Progenitor cell of endocrine pancreas (in vitro differentiated cells): Measurements from ENCODE around the gene RAB25. TPM values are rescaled to one million over a fixed set of nuclear protein-coding genes. Genes with fewer than 3 reads are reported as not detected.

Experiments used
- DNase-seq: peaks from one replicate; pipeline ENCODE4 v3.0.0; 2021; ENCODE audit warnings: low spot score; ENCODE audit not compliant: unreplicated experiment
- H3K27ac Mint-ChIP-seq: 2 replicates; pipeline ENCODE4 v1.8.0; 2021; ENCODE audit warnings: mild to moderate bottlenecking, moderate library complexity, mixed read lengths
- H3K27me3 Mint-ChIP-seq: 2 replicates; pipeline ENCODE4 v1.8.0; 2021; ENCODE audit warnings: mixed read lengths
- H3K36me3 Mint-ChIP-seq: 2 replicates; pipeline ENCODE4 v1.8.0; 2022; ENCODE audit warnings: mixed read lengths; ENCODE audit not compliant: insufficient read depth
- H3K4me1 Mint-ChIP-seq: 2 replicates; pipeline ENCODE4 v1.8.0; 2021; ENCODE audit warnings: low read depth, mixed read lengths
- H3K4me3 Mint-ChIP-seq: 2 replicates; pipeline ENCODE4 v1.8.0; 2021; ENCODE audit warnings: low read depth, mild to moderate bottlenecking, moderate library complexity, mixed read lengths
- H3K9me3 Mint-ChIP-seq: 2 replicates; pipeline ENCODE4 v1.8.0; 2021; ENCODE audit warnings: low read depth, mixed read lengths
- CTCF ChIP-seq: fragments of 200-600 bp; sonication (generic); IDR thresholded peaks from one replicate; pipeline ENCODE4 v1.5.0; 2021; ENCODE audit warnings: antibody characterized with exemption, mild to moderate bottlenecking; ENCODE audit not compliant: unreplicated experiment
- total RNA-seq: library from RNA; stranded (reverse); gene quantifications from 2 replicates; pipeline ENCODE4 v1.2.1, GENCODE V29; 2021

Gene RAB25
- total RNA-seq, 1 donor from 2014 or later = 93.8 TPM

GRCh38 chr1:156083800-156084790 lies 23.1 kb downstream of the RAB25 start:
- TF ChIP-seq CTCF = no peak
- Mint-ChIP-seq H3K27me3 (no peaks in the 10 kb centered on the region), H3K9me3 (no peaks in the 10 kb centered on the region), H3K36me3 (peaks cover 8% of the 10 kb centered on the region), H3K4me3 (peak overlapping the region; percentile 98), H3K4me1 (peaks cover 48% of the 10 kb centered on the region), H3K27ac (peak overlapping the region; percentile 99)
- DNase-seq = no peak

- peak overlapping the region; percentile 65 for H3K4me3 Mint-ChIP-seq
- no peaks in the 10 kb centered on the region for H3K27me3 Mint-ChIP-seq
- H3K9me3 Mint-ChIP-seq = no peaks in the 10 kb centered on the region
- H3K27ac Mint-ChIP-seq = peak overlapping the region; percentile 97
- TF ChIP-seq CTCF = no peak
- no peak for DNase-seq
- peaks cover 4% of the 10 kb centered on the region for H3K36me3 Mint-ChIP-seq
- H3K4me1 Mint-ChIP-seq = peaks cover 39% of the 10 kb centered on the region
Observed at GRCh38 chr1:156086256-156086662, 25.3 kb downstream of the RAB25 start.

GRCh38 chr1:156089704-156090103 lies 28.7 kb downstream of the RAB25 start:
- no peak for DNase-seq
- Mint-ChIP-seq H3K4me3 (no peak overlapping the region), H3K9me3 (no peaks in the 10 kb centered on the region), H3K36me3 (peaks cover 7% of the 10 kb centered on the region), H3K27ac (no peak overlapping the region), H3K4me1 (peaks cover 25% of the 10 kb centered on the region), H3K27me3 (no peaks in the 10 kb centered on the region)
- no peak for TF ChIP-seq CTCF

GRCh38 chr1:156090138-156090839 lies 29.3 kb downstream of the RAB25 start:
- Mint-ChIP-seq H3K9me3 (no peaks in the 10 kb centered on the region), H3K27me3 (no peaks in the 10 kb centered on the region), H3K36me3 (peaks cover 7% of the 10 kb centered on the region), H3K4me1 (peaks cover 20% of the 10 kb centered on the region), H3K4me3 (no peak overlapping the region), H3K27ac (peak overlapping the region; percentile 69)
- DNase-seq = no peak
- no peak for TF ChIP-seq CTCF

GRCh38 chr1:156090840-156091188 lies 29.9 kb downstream of the RAB25 start:
- TF ChIP-seq CTCF = peak; percentile 86
- Mint-ChIP-seq H3K36me3 (peaks cover 9% of the 10 kb centered on the region), H3K27me3 (no peaks in the 10 kb centered on the region), H3K9me3 (no peaks in the 10 kb centered on the region), H3K4me1 (peaks cover 18% of the 10 kb centered on the region), H3K4me3 (no peak overlapping the region), H3K27ac (peak overlapping the region; percentile 69)
- DNase-seq = peak; percentile 86
